ENCODE measurements around the gene EDNRB.

The EDNRB gene

GRCh38 chr13:77846173-77846572 lies 72.5 kb downstream of the EDNRB start:
- Histone ChIP-seq H3K9ac (ENCODE audit: insufficient read length) (no peak overlapping the region), H3K36me3 (ENCODE audit: insufficient read depth, low read length) (no peaks in the 10 kb centered on the region), H3K27ac (no peak overlapping the region), H3K9me3 (ENCODE audit: low read depth, low read length) (no peaks in the 10 kb centered on the region), H3K4me3 (no peak overlapping the region)
- TF ChIP-seq FOXP2 (optimal IDR thresholded peaks at IDR 0.05; ENCODE audit: control extremely low read depth, extremely low read length, insufficient read depth) (no peak), POLR2AphosphoS5 (IDR thresholded peaks at IDR 0.05; ENCODE audit: borderline replicate concordance, low read depth, low read length) (no peak), EZH2 (IDR thresholded peaks at IDR 0.05) (no peak)
- no peak for DNase-seq (ENCODE audit: low read depth, low spot score)
